HEK293 (cell line): Measurements from ENCODE around the gene STEAP3.

ENCODE experiments used
- CTCF ChIA-PET: fragments of 350-600 bp; formaldehyde crosslinking; extraction: SDS; loops from one replicate; lab custom pipeline; 2021; ENCODE audit warnings: antibody characterized with exemption; lab: Yijun Ruan, JAX
- POLR2A ChIA-PET: fragments of 300-600 bp; formaldehyde crosslinking; extraction: SDS; loops from one replicate; lab custom pipeline; 2020; ENCODE audit warnings: antibody characterized with exemption, inconsistent platforms; lab: Yijun Ruan, JAX
- H3K27ac ChIP-seq: fragments of 200-500 bp; sonication (Bioruptor generic); 2 replicates; pipeline ENCODE4 v1.5.1; 2014; ENCODE audit warnings: low read depth, low read length, control low read depth, inconsistent platforms; ENCODE audit errors: extremely low read depth
- H3K36me3 ChIP-seq, 2 experiments: fragments of 200-500 bp in 1 of 2; sonication (Bioruptor generic) in 1 of 2; 1 replicate in 1 of 2; 2 replicates in 1 of 2; pipeline ENCODE4 v1.5.1; 2014 to 2017; ENCODE audit warnings: inconsistent platforms in 2 of 2, low read length in 2 of 2; ENCODE audit not compliant: control insufficient read depth in 2 of 2, insufficient read depth in 1 of 2
- H3K4me1 ChIP-seq: fragments of 200-500 bp; sonication (Bioruptor generic); 2 replicates; pipeline ENCODE4 v1.5.1; 2014; ENCODE audit warnings: mild to moderate bottlenecking, low read length, inconsistent platforms; ENCODE audit not compliant: control insufficient read depth, insufficient read depth
- H3K4me3 ChIP-seq: 2 replicates; pipeline ENCODE4 v1.5.1; 2011; ENCODE audit warnings: low read depth, mild to moderate bottlenecking, control low read depth, low read length, moderate library complexity
- H3K9me3 ChIP-seq: fragments of 200-500 bp; sonication (Bioruptor generic); 2 replicates; pipeline ENCODE4 v1.5.1; 2014; ENCODE audit warnings: low read depth, low read length, inconsistent platforms; ENCODE audit not compliant: control insufficient read depth, insufficient read depth
- BCL11B ChIP-seq: fragments of 450-650 bp; formaldehyde crosslinking; IDR thresholded peaks from 2 replicates; pipeline ENCODE4 v1.5.1; 2016; ENCODE audit warnings: low read depth, missing biosample characterization, missing genetic modification characterization
- ZBTB17 ChIP-seq: fragments of 450-650 bp; formaldehyde crosslinking; IDR thresholded peaks from 2 replicates; pipeline ENCODE4 v1.5.1; 2016; ENCODE audit warnings: missing biosample characterization, missing genetic modification characterization
- ZEB2 ChIP-seq: fragments of 450-650 bp; formaldehyde crosslinking; IDR thresholded peaks from 2 replicates; pipeline ENCODE4 v1.5.1; 2016; ENCODE audit warnings: missing biosample characterization, missing genetic modification characterization
- ZNF202 ChIP-seq: fragments of 450-650 bp; formaldehyde crosslinking; IDR thresholded peaks from 2 replicates; pipeline ENCODE4 v1.5.1; 2016; ENCODE audit warnings: missing biosample characterization, missing genetic modification characterization, borderline replicate concordance
- ZNF335 ChIP-seq: fragments of 450-650 bp; formaldehyde crosslinking; conservative IDR thresholded peaks from 2 replicates; pipeline ENCODE4 v1.5.1; 2016; ENCODE audit warnings: missing biosample characterization, missing genetic modification characterization
- ZNF473 ChIP-seq: fragments of 450-650 bp; formaldehyde crosslinking; IDR thresholded peaks from 2 replicates; pipeline ENCODE4 v1.5.1; 2017; ENCODE audit warnings: missing biosample characterization, missing genetic modification characterization
- ZNF558 ChIP-seq: fragments of 450-650 bp; formaldehyde crosslinking; IDR thresholded peaks from 2 replicates; pipeline ENCODE4 v1.5.1; 2016; ENCODE audit warnings: missing biosample characterization, missing genetic modification characterization
- ZNF585B ChIP-seq: fragments of 450-650 bp; formaldehyde crosslinking; IDR thresholded peaks from 2 replicates; pipeline ENCODE4 v1.5.1; 2016; ENCODE audit warnings: missing biosample characterization, missing genetic modification characterization
- ZNF623 ChIP-seq: fragments of 450-650 bp; formaldehyde crosslinking; IDR thresholded peaks from 2 replicates; pipeline ENCODE4 v1.5.1; 2016; ENCODE audit warnings: missing biosample characterization, missing genetic modification characterization
- ZNF658 ChIP-seq: fragments of 450-650 bp; formaldehyde crosslinking; IDR thresholded peaks from 2 replicates; pipeline ENCODE4; 2016; ENCODE audit warnings: missing biosample characterization, missing genetic modification characterization
- ZNF830 ChIP-seq: fragments of 450-650 bp; IDR thresholded peaks from 2 replicates; pipeline ENCODE4 v1.5.0; 2018; ENCODE audit warnings: missing biosample characterization, missing genetic modification characterization, low read depth, mild to moderate bottlenecking, moderate library complexity
- TF ChIP-seq, protein P1 (sequence below): fragments of 450-650 bp; IDR thresholded peaks from 2 replicates; pipeline ENCODE4 v1.5.1; 2018; ENCODE audit warnings: missing biosample characterization, mild to moderate bottlenecking, missing genetic modification characterization
- TF ChIP-seq, protein P2 (sequence below): fragments of 450-650 bp; formaldehyde crosslinking; IDR thresholded peaks from 2 replicates; pipeline ENCODE4 v1.5.1; 2016; ENCODE audit warnings: missing biosample characterization, missing genetic modification characterization
- TF ChIP-seq, protein P3 (sequence below): fragments of 450-650 bp; formaldehyde crosslinking; IDR thresholded peaks from 2 replicates; pipeline ENCODE4 v1.5.1; 2016; ENCODE audit warnings: missing biosample characterization, missing genetic modification characterization
- TF ChIP-seq, protein P4 (sequence below): fragments of 450-650 bp; formaldehyde crosslinking; IDR thresholded peaks from 2 replicates; pipeline ENCODE4; 2016; ENCODE audit warnings: missing biosample characterization, missing genetic modification characterization
- TF ChIP-seq, protein P5 (sequence below): fragments of 450-650 bp; formaldehyde crosslinking; conservative IDR thresholded peaks from 2 replicates; pipeline ENCODE4 v1.5.1; 2016; ENCODE audit warnings: low read depth, missing biosample characterization, missing genetic modification characterization

The STEAP3 gene

DNA sequence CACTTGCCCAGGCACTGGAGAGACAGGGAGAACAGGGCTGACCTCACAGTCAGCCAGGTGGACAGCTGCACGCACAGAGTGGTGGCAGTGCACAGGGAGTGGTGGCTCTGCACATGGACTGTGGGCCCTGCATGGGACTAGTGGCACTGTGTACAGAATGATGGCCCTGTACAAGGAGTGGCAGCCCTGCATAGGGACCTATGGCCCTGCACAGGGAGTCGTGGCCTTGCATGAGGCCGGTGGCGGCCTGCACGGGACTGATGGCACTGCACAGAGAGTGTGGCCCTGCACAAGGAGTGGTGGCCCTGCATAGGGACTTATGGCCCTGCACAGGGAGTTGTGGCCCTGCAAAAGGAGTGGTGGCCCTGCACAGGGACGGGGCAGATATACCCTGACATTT lies 19.1 kb upstream of the STEAP3 start:
- Histone ChIP-seq H3K36me3 (no peaks in the 10 kb centered on the region), H3K27ac (no peak overlapping the region), H3K9me3 (no peaks in the 10 kb centered on the region)
- POLR2A ChIA-PET: no interaction called here
- CTCF ChIA-PET: no interaction called here
- TF ChIP-seq, protein P1, sequence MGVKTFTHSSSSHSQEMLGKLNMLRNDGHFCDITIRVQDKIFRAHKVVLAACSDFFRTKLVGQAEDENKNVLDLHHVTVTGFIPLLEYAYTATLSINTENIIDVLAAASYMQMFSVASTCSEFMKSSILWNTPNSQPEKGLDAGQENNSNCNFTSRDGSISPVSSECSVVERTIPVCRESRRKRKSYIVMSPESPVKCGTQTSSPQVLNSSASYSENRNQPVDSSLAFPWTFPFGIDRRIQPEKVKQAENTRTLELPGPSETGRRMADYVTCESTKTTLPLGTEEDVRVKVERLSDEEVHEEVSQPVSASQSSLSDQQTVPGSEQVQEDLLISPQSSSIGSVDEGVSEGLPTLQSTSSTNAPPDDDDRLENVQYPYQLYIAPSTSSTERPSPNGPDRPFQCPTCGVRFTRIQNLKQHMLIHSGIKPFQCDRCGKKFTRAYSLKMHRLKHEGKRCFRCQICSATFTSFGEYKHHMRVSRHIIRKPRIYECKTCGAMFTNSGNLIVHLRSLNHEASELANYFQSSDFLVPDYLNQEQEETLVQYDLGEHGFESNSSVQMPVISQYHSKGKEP: no peak
- TF ChIP-seq ZNF830: no peak
- no peak for TF ChIP-seq ZBTB17 (tag by site-specific recombination)
- no peak for TF ChIP-seq ZEB2 (tag by site-specific recombination)
- no peak for TF ChIP-seq ZNF658 (tag by site-specific recombination)
- no peak for TF ChIP-seq ZNF202 (tag by site-specific recombination)
- no peak for TF ChIP-seq BCL11B (tag by site-specific recombination)
- TF ChIP-seq, protein P2, sequence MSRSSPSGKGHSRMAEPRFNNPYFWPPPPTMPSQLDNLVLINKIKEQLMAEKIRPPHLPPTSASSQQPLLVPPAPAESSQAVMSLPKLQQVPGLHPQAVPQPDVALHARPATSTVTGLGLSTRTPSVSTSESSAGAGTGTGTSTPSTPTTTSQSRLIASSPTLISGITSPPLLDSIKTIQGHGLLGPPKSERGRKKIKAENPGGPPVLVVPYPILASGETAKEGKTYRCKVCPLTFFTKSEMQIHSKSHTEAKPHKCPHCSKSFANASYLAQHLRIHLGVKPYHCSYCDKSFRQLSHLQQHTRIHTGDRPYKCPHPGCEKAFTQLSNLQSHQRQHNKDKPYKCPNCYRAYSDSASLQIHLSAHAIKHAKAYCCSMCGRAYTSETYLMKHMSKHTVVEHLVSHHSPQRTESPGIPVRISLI (tag by site-specific recombination): no peak
- no peak for TF ChIP-seq ZNF585B (tag by site-specific recombination)
- TF ChIP-seq, protein P3, sequence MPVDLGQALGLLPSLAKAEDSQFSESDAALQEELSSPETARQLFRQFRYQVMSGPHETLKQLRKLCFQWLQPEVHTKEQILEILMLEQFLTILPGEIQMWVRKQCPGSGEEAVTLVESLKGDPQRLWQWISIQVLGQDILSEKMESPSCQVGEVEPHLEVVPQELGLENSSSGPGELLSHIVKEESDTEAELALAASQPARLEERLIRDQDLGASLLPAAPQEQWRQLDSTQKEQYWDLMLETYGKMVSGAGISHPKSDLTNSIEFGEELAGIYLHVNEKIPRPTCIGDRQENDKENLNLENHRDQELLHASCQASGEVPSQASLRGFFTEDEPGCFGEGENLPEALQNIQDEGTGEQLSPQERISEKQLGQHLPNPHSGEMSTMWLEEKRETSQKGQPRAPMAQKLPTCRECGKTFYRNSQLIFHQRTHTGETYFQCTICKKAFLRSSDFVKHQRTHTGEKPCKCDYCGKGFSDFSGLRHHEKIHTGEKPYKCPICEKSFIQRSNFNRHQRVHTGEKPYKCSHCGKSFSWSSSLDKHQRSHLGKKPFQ (tag by site-specific recombination): no peak
- TF ChIP-seq ZNF335 (tag by site-specific recombination): no peak
- TF ChIP-seq ZNF473 (tag by site-specific recombination): no peak
- TF ChIP-seq, all 188 proteins: peak for 0
- no peak overlapping the region for H3K4me3 ChIP-seq
- H3K4me1 ChIP-seq: no peaks in the 10 kb centered on the region

DNA sequence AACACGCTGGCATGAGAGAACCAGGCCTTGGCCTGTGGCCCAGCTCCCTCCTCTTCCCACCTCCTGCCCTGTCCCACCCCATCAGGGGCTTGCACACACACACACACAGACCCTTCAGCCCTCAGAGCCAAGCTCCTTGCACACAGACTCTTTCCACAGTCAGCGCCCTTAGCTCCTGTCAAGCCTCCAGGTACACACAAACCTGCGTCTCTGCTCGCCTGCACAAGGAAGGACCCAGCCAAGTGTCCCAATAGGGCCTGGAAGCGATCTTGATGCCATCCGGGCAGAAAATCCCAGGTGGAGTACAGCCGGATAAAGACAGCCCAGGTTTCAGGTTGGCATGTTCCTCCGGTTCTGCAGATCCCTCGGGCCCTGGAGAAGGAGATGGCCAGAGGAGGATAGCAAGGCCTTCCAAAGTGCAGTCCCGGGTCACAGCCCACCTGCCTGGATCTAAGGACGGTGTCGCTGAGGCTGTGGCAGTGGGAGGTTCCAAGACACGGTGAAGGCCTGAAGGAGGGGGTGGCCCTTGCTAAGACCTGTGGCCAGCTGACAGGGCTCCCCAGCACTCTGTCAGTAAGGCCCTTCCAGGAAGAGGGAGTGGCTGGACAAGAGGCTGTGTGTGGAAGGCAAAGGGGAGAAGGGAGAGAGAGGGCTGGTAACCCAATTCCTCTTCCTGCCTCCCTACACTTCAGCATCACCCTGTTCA lies 18.5 kb upstream of the STEAP3 start:
- POLR2A ChIA-PET: no interaction called here
- Histone ChIP-seq H3K27ac (no peak overlapping the region), H3K36me3 (no peaks in the 10 kb centered on the region), H3K9me3 (no peaks in the 10 kb centered on the region), H3K4me1 (no peaks in the 10 kb centered on the region), H3K4me3 (no peak overlapping the region)
- CTCF ChIA-PET: no interaction called here
- TF ChIP-seq ZNF623: no peak
- TF ChIP-seq, protein P4, sequence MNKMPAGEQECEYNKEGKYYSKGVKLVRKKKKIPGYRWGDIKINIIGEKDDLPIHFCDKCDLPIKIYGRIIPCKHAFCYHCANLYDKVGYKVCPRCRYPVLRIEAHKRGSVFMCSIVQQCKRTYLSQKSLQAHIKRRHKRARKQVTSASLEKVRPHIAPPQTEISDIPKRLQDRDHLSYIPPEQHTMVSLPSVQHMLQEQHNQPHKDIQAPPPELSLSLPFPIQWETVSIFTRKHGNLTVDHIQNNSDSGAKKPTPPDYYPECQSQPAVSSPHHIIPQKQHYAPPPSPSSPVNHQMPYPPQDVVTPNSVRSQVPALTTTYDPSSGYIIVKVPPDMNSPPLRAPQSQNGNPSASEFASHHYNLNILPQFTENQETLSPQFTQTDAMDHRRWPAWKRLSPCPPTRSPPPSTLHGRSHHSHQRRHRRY (tag by site-specific recombination): no peak
- no peak for TF ChIP-seq ZNF558 (tag by site-specific recombination)
- TF ChIP-seq, protein P5, sequence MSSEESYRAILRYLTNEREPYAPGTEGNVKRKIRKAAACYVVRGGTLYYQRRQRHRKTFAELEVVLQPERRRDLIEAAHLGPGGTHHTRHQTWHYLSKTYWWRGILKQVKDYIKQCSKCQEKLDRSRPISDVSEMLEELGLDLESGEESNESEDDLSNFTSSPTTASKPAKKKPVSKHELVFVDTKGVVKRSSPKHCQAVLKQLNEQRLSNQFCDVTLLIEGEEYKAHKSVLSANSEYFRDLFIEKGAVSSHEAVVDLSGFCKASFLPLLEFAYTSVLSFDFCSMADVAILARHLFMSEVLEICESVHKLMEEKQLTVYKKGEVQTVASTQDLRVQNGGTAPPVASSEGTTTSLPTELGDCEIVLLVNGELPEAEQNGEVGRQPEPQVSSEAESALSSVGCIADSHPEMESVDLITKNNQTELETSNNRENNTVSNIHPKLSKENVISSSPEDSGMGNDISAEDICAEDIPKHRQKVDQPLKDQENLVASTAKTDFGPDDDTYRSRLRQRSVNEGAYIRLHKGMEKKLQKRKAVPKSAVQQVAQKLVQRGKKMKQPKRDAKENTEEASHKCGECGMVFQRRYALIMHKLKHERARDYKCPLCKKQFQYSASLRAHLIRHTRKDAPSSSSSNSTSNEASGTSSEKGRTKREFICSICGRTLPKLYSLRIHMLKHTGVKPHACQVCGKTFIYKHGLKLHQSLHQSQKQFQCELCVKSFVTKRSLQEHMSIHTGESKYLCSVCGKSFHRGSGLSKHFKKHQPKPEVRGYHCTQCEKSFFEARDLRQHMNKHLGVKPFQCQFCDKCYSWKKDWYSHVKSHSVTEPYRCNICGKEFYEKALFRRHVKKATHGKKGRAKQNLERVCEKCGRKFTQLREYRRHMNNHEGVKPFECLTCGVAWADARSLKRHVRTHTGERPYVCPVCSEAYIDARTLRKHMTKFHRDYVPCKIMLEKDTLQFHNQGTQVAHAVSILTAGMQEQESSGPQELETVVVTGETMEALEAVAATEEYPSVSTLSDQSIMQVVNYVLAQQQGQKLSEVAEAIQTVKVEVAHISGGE: no peak
